GM19397 (cell line): ENCODE data around the gene KATNB1.

Experiments used
- ATAC-seq: cut with Tn5 transposase; IDR thresholded peaks from one replicate; pipeline ENCODE4 v1.9.1; 2021; ENCODE audit warnings: mild to moderate bottlenecking, moderate library complexity; ENCODE audit not compliant: unreplicated experiment

Gene KATNB1

GRCh38 chr16:57755726-57756423 is 20.3 kb downstream of the KATNB1 start:
- no peak for ATAC-seq

GRCh38 chr16:57756424-57757325 is 21.1 kb downstream of the KATNB1 start:
- no peak for ATAC-seq

- peak; percentile 78 for ATAC-seq
These were observed 21.8 kb downstream of the KATNB1 start for GRCh38 chr16:57757326-57757786.

GRCh38 chr16:57757883-57758282 is 22.3 kb downstream of the KATNB1 start:
- no peak for ATAC-seq

- ATAC-seq, result no peak
These were observed 23.0 kb downstream of the KATNB1 start for GRCh38 chr16:57758331-57759117.

- ATAC-seq, result no peak
These were observed 23.6 kb downstream of the KATNB1 start for GRCh38 chr16:57759131-57759530.

GRCh38 chr16:57759541-57760356 is 24.2 kb downstream of the KATNB1 start:
- ATAC-seq, result no peak

GRCh38 chr16:57760357-57761160 is 25.0 kb downstream of the KATNB1 start:
- ATAC-seq, result no peak

- ATAC-seq, result no peak
These were observed 25.7 kb downstream of the KATNB1 start for GRCh38 chr16:57761301-57761700.

GRCh38 chr16:57761957-57762356 is 26.4 kb downstream of the KATNB1 start:
- no peak for ATAC-seq

- no peak for ATAC-seq
These were observed 26.9 kb downstream of the KATNB1 start for GRCh38 chr16:57762365-57763040.

- no peak for ATAC-seq
These were observed 27.9 kb downstream of the KATNB1 start for GRCh38 chr16:57763285-57764005.

GRCh38 chr16:57764006-57764340 is 28.4 kb downstream of the KATNB1 start:
- no peak for ATAC-seq

GRCh38 chr16:57764341-57765159 is 29.0 kb downstream of the KATNB1 start:
- no peak for ATAC-seq

- no peak for ATAC-seq
These were observed 29.7 kb downstream of the KATNB1 start for GRCh38 chr16:57765160-57765728.

GRCh38 chr16:57766714-57767348 is 31.3 kb downstream of the KATNB1 start:
- ATAC-seq, result no peak
